ENCODE measurements around the gene HPS5. TPM values are rescaled to one million over a fixed set of nuclear protein-coding genes. Genes with fewer than 3 reads are reported as not detected.

HPS5 gene
- total and polyA plus RNA-seq, 2 of the 4 experiments (the other 2 are of a cell fraction): 7.9 to 28.3 TPM

DNA sequence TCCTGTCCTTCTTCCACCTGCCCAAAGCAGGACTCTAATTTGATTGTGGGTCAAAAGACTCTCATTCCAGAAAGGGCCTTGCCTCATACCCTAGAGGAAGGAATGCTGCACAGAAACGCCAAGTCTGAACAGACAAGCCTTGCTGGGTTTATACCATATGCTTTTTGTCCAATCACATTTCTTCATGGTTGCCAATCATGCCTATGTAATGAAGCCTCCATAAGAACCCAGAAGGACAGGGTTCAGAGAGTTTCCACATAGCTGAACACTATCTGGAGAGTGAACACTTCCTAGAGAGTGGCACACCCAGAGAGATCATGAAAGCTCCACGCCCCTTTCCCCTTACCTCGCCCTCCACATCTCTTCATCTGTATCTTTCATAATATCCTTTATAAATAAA is 68.7 kb downstream of the HPS5 start:
- Histone ChIP-seq H3K18ac (ENCODE audit: low read depth, low read length) (no peak overlapping the region), H3K4me2 (ENCODE audit: low read depth, low read length) (no peak overlapping the region), H2AK9ac (replicated peaks; ENCODE audit: low read depth, low read length, poor library complexity) (no peak overlapping the region), H2BK20ac (ENCODE audit: low read depth, low read length) (no peak overlapping the region), H3K14ac (replicated peaks; ENCODE audit: low read depth, low read length) (no peak overlapping the region), H3K27ac (ENCODE audit: insufficient read depth, low read length) (no peak overlapping the region), H4K91ac (ENCODE audit: insufficient read depth, low read depth, low read length) (no peak overlapping the region), H3K4ac (ENCODE audit: low read depth, low read length) (no peak overlapping the region), H2AK5ac (ENCODE audit: low read depth, low read length) (no peak overlapping the region), H4K8ac (ENCODE audit: low read depth in 2 of 2, low read length in 2 of 2) (no peak overlapping the region), H4K5ac (ENCODE audit: low read depth, low read length) (no peak overlapping the region), H2BK5ac (ENCODE audit: low read depth, low read length, poor library complexity, severe bottlenecking) (no peak overlapping the region), H4K20me1 (ENCODE audit: insufficient read depth, low read length) (no peaks in the 10 kb centered on the region), H2BK120ac (ENCODE audit: low read depth, low read length) (no peak overlapping the region), H3K23ac (ENCODE audit: low read depth, low read length) (no peak overlapping the region), H3K27me3 (ENCODE audit: control insufficient read depth, insufficient read depth, low read length) (peaks cover 12% of the 10 kb centered on the region), H3K9me3 (ENCODE audit: control insufficient read depth, insufficient read depth, low read length) (no peaks in the 10 kb centered on the region), H3K4me3 (ENCODE audit: insufficient read depth, low read depth, low read length) (no peak overlapping the region), H3K36me3 (ENCODE audit: control insufficient read depth, insufficient read depth, low read length) (no peaks in the 10 kb centered on the region), H3K79me1 (ENCODE audit: low read depth in 1 of 2, low read length in 2 of 2) (no peaks in the 10 kb centered on the region), H2BK15ac (ENCODE audit: low read depth, low read length) (no peak overlapping the region), H3K9ac (ENCODE audit: low read depth, low read length) (no peak overlapping the region), H3K4me1 (ENCODE audit: control insufficient read depth, insufficient read depth, low read length) (no peaks in the 10 kb centered on the region), H2AFZ (replicated peaks; ENCODE audit: low read length, poor library complexity) (no peak overlapping the region), H3K9me1 (ENCODE audit: insufficient read depth, low read length) (no peaks in the 10 kb centered on the region), H3K56ac (ENCODE audit: extremely low read depth, insufficient read depth, low read length) (no peak overlapping the region)
- TF ChIP-seq MXI1 (IDR thresholded peaks at IDR 0.05; ENCODE audit: borderline replicate concordance, low read depth, low read length) (no peak), POLR2A (IDR thresholded peaks at IDR 0.05; ENCODE audit: low read depth, low read length) (no peak), SMC3 (IDR thresholded peaks at IDR 0.05; ENCODE audit: low read depth, low read length) (no peak), RAD21 (IDR thresholded peaks at IDR 0.05; ENCODE audit: low read length) (no peak), RFX5 (IDR thresholded peaks at IDR 0.05; ENCODE audit: low read depth, low read length) (no peak)
- WGBS, 2 experiments (ENCODE audit: extremely low coverage in 2 of 2, insufficient read length in 1 of 2): 100% methylated on average over 1 of the region's 3 CpGs
- POLR2A ChIA-PET (ENCODE audit: unreplicated experiment): no interaction called here
- intact Hi-C loops (cut with micrococcal nuclease) (no loop called here), in situ Hi-C loops (cut with MboI; ENCODE audit: low sequenced_read_pairs) (no loop called here), dilution Hi-C loops (cut with HindIII; ENCODE audit: low sequenced_read_pairs, unreplicated experiment) (no loop called here)
- CTCF ChIA-PET: interaction anchor here (0.7 kb wide), 1 partner anchor 58 kb away, joined by 4 read pairs; no protein-coding TSS in a partner anchor
- no TSS peak for BruUV-seq (replicated peaks)
- no peak for ATAC-seq (ENCODE audit: low read depth)
- DNase-seq: no peak
